Measurements from ENCODE around the gene FOLR2.

Gene FOLR2

GRCh38 chr11:72239849-72240460 is 23.4 kb downstream of the FOLR2 start:
- Histone ChIP-seq H3K36me3 (ENCODE audit: control insufficient read depth, insufficient read depth, low read length) (peaks cover 15% of the 10 kb centered on the region), H3K9me3 (ENCODE audit: control insufficient read depth, insufficient read depth, low read length) (no peaks in the 10 kb centered on the region), H3K27me3 (ENCODE audit: control insufficient read depth, insufficient read depth, low read length) (peaks cover 56% of the 10 kb centered on the region), H3K4me3 (ENCODE audit: low read depth, low read length) (peak overlapping the region; percentile 65), H3K4me1 (ENCODE audit: control insufficient read depth, insufficient read depth, low read length) (peaks cover 4% of the 10 kb centered on the region), H3K9ac (ENCODE audit: low read depth, low read length) (no peak overlapping the region)

GRCh38 chr11:72240461-72241290 is 24.1 kb downstream of the FOLR2 start:
- H3K9ac ChIP-seq (ENCODE audit: low read depth, low read length): no peak overlapping the region

GRCh38 chr11:72241291-72241781 is 24.7 kb downstream of the FOLR2 start:
- no peak overlapping the region for H3K9ac ChIP-seq (ENCODE audit: low read depth, low read length)
- no peaks in the 10 kb centered on the region for H3K9me3 ChIP-seq (ENCODE audit: control insufficient read depth, insufficient read depth, low read length)
- H3K4me3 ChIP-seq (ENCODE audit: low read depth, low read length): peak overlapping the region; percentile 51
- peaks cover 2% of the 10 kb centered on the region for H3K36me3 ChIP-seq (ENCODE audit: control insufficient read depth, insufficient read depth, low read length)
- H3K4me1 ChIP-seq (ENCODE audit: control insufficient read depth, insufficient read depth, low read length): peaks cover 6% of the 10 kb centered on the region
- peaks cover 69% of the 10 kb centered on the region for H3K27me3 ChIP-seq (ENCODE audit: control insufficient read depth, insufficient read depth, low read length)

More at GRCh38 chr11:72240461-72241290, 24.1 kb downstream of the FOLR2 start:
- no peaks in the 10 kb centered on the region for H3K9me3 ChIP-seq (ENCODE audit: control insufficient read depth, insufficient read depth, low read length)
- H3K27me3 ChIP-seq (ENCODE audit: control insufficient read depth, insufficient read depth, low read length): peaks cover 63% of the 10 kb centered on the region
- H3K36me3 ChIP-seq (ENCODE audit: control insufficient read depth, insufficient read depth, low read length): peaks cover 8% of the 10 kb centered on the region
- H3K4me1 ChIP-seq (ENCODE audit: control insufficient read depth, insufficient read depth, low read length): peaks cover 6% of the 10 kb centered on the region
- peak overlapping the region; percentile 65 for H3K4me3 ChIP-seq (ENCODE audit: low read depth, low read length)

- Histone ChIP-seq H3K4me1 (ENCODE audit: control insufficient read depth, insufficient read depth, low read length) (peaks cover 6% of the 10 kb centered on the region), H3K27me3 (ENCODE audit: control insufficient read depth, insufficient read depth, low read length) (peaks cover 77% of the 10 kb centered on the region)
These were observed 25.5 kb downstream of the FOLR2 start for GRCh38 chr11:72242141-72242540.

GRCh38 chr11:72243173-72244059 is 26.8 kb downstream of the FOLR2 start:
- Histone ChIP-seq H3K36me3 (ENCODE audit: control insufficient read depth, insufficient read depth, low read length) (no peaks in the 10 kb centered on the region), H3K4me3 (ENCODE audit: low read depth, low read length) (peak overlapping the region; percentile 41), H3K9ac (ENCODE audit: low read depth, low read length) (no peak overlapping the region), H3K27me3 (ENCODE audit: control insufficient read depth, insufficient read depth, low read length) (peaks cover 89% of the 10 kb centered on the region), H3K4me1 (ENCODE audit: control insufficient read depth, insufficient read depth, low read length) (peaks cover 6% of the 10 kb centered on the region), H3K9me3 (ENCODE audit: control insufficient read depth, insufficient read depth, low read length) (no peaks in the 10 kb centered on the region)

More at GRCh38 chr11:72242141-72242540, 25.5 kb downstream of the FOLR2 start:
- no peak overlapping the region for H3K9ac ChIP-seq (ENCODE audit: low read depth, low read length)
- H3K4me3 ChIP-seq (ENCODE audit: low read depth, low read length): peak overlapping the region; percentile 16
- no peaks in the 10 kb centered on the region for H3K36me3 ChIP-seq (ENCODE audit: control insufficient read depth, insufficient read depth, low read length)
- no peaks in the 10 kb centered on the region for H3K9me3 ChIP-seq (ENCODE audit: control insufficient read depth, insufficient read depth, low read length)

GRCh38 chr11:72244060-72244360 is 27.4 kb downstream of the FOLR2 start, which contains the start of gene PHOX2A:
PHOX2A (minus strand) TSS chr11:72244176; CDS start chr11:72244004, 172 bp downstream.
- Histone ChIP-seq H3K9ac (ENCODE audit: low read depth, low read length) (no peak within 1 kb of the TSS), H3K9me3 (ENCODE audit: control insufficient read depth, insufficient read depth, low read length) (no peaks in the 10 kb centered on the region), H3K4me3 (ENCODE audit: low read depth, low read length) (peak within 1 kb of the TSS; percentile 56), H3K4me1 (ENCODE audit: control insufficient read depth, insufficient read depth, low read length) (peaks cover 6% of the 10 kb centered on the region), H3K27me3 (ENCODE audit: control insufficient read depth, insufficient read depth, low read length) (peaks cover 92% of the 10 kb centered on the region), H3K36me3 (ENCODE audit: control insufficient read depth, insufficient read depth, low read length) (no peaks in the 10 kb centered on the region)

GRCh38 chr11:72244361-72245262 is 28.0 kb downstream of the FOLR2 start:
- H3K4me3 ChIP-seq (ENCODE audit: low read depth, low read length): peak overlapping the region; percentile 56
- H3K9me3 ChIP-seq (ENCODE audit: control insufficient read depth, insufficient read depth, low read length): no peaks in the 10 kb centered on the region
- H3K36me3 ChIP-seq (ENCODE audit: control insufficient read depth, insufficient read depth, low read length): no peaks in the 10 kb centered on the region
- H3K4me1 ChIP-seq (ENCODE audit: control insufficient read depth, insufficient read depth, low read length): peaks cover 6% of the 10 kb centered on the region
- H3K27me3 ChIP-seq (ENCODE audit: control insufficient read depth, insufficient read depth, low read length): peaks cover 89% of the 10 kb centered on the region
- no peak overlapping the region for H3K9ac ChIP-seq (ENCODE audit: low read depth, low read length)

GRCh38 chr11:72245263-72245816 is 28.7 kb downstream of the FOLR2 start:
- Histone ChIP-seq H3K9me3 (ENCODE audit: control insufficient read depth, insufficient read depth, low read length) (no peaks in the 10 kb centered on the region), H3K9ac (ENCODE audit: low read depth, low read length) (no peak overlapping the region), H3K4me1 (ENCODE audit: control insufficient read depth, insufficient read depth, low read length) (peaks cover 6% of the 10 kb centered on the region), H3K36me3 (ENCODE audit: control insufficient read depth, insufficient read depth, low read length) (no peaks in the 10 kb centered on the region), H3K27me3 (ENCODE audit: control insufficient read depth, insufficient read depth, low read length) (peaks cover 89% of the 10 kb centered on the region), H3K4me3 (ENCODE audit: low read depth, low read length) (peak overlapping the region; percentile 56)

GRCh38 chr11:72247584-72247983 is 31.0 kb downstream of the FOLR2 start:
- no peaks in the 10 kb centered on the region for H3K9me3 ChIP-seq (ENCODE audit: control insufficient read depth, insufficient read depth, low read length)
- peaks cover 70% of the 10 kb centered on the region for H3K27me3 ChIP-seq (ENCODE audit: control insufficient read depth, insufficient read depth, low read length)
- no peak overlapping the region for H3K9ac ChIP-seq (ENCODE audit: low read depth, low read length)
- H3K4me3 ChIP-seq (ENCODE audit: low read depth, low read length): no peak overlapping the region
- peaks cover 4% of the 10 kb centered on the region for H3K4me1 ChIP-seq (ENCODE audit: control insufficient read depth, insufficient read depth, low read length)
- H3K36me3 ChIP-seq (ENCODE audit: control insufficient read depth, insufficient read depth, low read length): no peaks in the 10 kb centered on the region

- H3K36me3 ChIP-seq (ENCODE audit: control insufficient read depth, insufficient read depth, low read length): no peaks in the 10 kb centered on the region
- H3K27me3 ChIP-seq (ENCODE audit: control insufficient read depth, insufficient read depth, low read length): peaks cover 56% of the 10 kb centered on the region
- no peak overlapping the region for H3K4me3 ChIP-seq (ENCODE audit: low read depth, low read length)
- peaks cover 2% of the 10 kb centered on the region for H3K4me1 ChIP-seq (ENCODE audit: control insufficient read depth, insufficient read depth, low read length)
- no peak overlapping the region for H3K9ac ChIP-seq (ENCODE audit: low read depth, low read length)
- no peaks in the 10 kb centered on the region for H3K9me3 ChIP-seq (ENCODE audit: control insufficient read depth, insufficient read depth, low read length)
These were observed 33.4 kb downstream of the FOLR2 start for GRCh38 chr11:72249961-72250360.
